Colonic mucosa (tissue), 4 donors: Measurements from ENCODE around the gene FKBP2. TPM values are rescaled to one million over a fixed set of nuclear protein-coding genes. Genes with fewer than 3 reads are reported as not detected.
A peak's percentile ranks its signal among the peaks of the same experiment; 100 is the strongest.

Source experiments
- DNase-seq: peaks from one replicate; pipeline ENCODE4 v3.0.0-alpha.2; 2020
- H3K27ac ChIP-seq: fragments of 200-600 bp; one replicate; pipeline ENCODE4 v1.8.0; 2021
- H3K27me3 ChIP-seq: fragments of 200-600 bp; one replicate; pipeline ENCODE4 v1.8.0; 2021
- H3K36me3 ChIP-seq: fragments of 200-600 bp; one replicate; pipeline ENCODE4 v1.8.0; 2021
- H3K4me1 ChIP-seq: fragments of 200-600 bp; one replicate; pipeline ENCODE4 v1.8.0; 2021; ENCODE audit warnings: mild to moderate bottlenecking
- H3K4me3 ChIP-seq: fragments of 200-600 bp; one replicate; pipeline ENCODE4 v1.8.0; 2021
- H3K9ac ChIP-seq, 2 donors: one replicate each; pipeline ENCODE4 v1.7.0; 2013; ENCODE audit warnings: control low read depth in 2 of 2, low read depth in 2 of 2, low read length in 2 of 2
- H3K9me3 ChIP-seq: fragments of 200-600 bp; one replicate; pipeline ENCODE4 v1.8.0; 2021
- intact Hi-C: fragments of 100-400 bp; cut with DNase I; formaldehyde crosslinking; loops from one replicate; pipeline ENCODE4 v1.14.1; 2022
- total RNA-seq, 2 donors: library from RNA; stranded (reverse); fragmentation: NEBNext Ultra II Directional in 1 of 2; extraction: Animal tissue kit (Norgen Biotek cat#: 25700) in 1 of 2; gene quantifications; one replicate each; pipeline ENCODE4 v1.2.1, GENCODE V29; 2021
- TF ChIP-seq, protein P1 (sequence below): fragments of 200-600 bp; IDR thresholded peaks from one replicate; pipeline ENCODE4 v1.8.0; 2022; ENCODE audit warnings: antibody characterized with exemption, mild to moderate bottlenecking
- donor health status: healthy.
- donor health status: DM: no; HTN: no; CAD: no.
- donor health status: DM: no; HTN: no; CAD: no.

The FKBP2 gene
- total RNA-seq, 2 donors from 2014 or later, result 71.7 to 104 TPM

DNA sequence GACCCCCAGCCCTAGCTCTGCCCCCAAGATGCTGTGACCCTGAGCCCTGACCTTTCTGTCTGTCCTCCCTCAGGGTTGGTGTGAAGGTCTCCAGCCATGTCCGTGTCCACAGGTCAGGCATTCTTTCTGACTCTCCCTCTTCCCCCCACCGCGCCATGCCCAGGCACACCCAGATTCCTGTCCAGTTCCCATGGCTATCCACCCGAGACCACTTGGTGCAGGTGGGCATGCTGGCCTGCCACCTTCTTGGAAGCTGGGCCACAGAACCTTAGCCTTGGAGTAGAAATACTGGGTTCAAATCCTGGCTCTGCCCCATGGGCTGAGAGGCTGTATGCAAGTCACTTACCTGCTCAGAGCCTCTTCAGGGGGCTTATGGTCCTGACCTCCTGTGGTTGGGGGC, 8.1 kb downstream of the FKBP2 start:
- Histone ChIP-seq H3K9ac (peak overlapping the region in 1 of 2 donors; percentile 12), H3K27ac (no peak overlapping the region), H3K4me3 (no peak overlapping the region), H3K4me1 (peaks cover 9% of the 10 kb centered on the region), H3K27me3 (no peaks in the 10 kb centered on the region), H3K9me3 (no peaks in the 10 kb centered on the region), H3K36me3 (no peaks in the 10 kb centered on the region)
- intact Hi-C loops, result no loop called here
- TF ChIP-seq, protein P1, sequence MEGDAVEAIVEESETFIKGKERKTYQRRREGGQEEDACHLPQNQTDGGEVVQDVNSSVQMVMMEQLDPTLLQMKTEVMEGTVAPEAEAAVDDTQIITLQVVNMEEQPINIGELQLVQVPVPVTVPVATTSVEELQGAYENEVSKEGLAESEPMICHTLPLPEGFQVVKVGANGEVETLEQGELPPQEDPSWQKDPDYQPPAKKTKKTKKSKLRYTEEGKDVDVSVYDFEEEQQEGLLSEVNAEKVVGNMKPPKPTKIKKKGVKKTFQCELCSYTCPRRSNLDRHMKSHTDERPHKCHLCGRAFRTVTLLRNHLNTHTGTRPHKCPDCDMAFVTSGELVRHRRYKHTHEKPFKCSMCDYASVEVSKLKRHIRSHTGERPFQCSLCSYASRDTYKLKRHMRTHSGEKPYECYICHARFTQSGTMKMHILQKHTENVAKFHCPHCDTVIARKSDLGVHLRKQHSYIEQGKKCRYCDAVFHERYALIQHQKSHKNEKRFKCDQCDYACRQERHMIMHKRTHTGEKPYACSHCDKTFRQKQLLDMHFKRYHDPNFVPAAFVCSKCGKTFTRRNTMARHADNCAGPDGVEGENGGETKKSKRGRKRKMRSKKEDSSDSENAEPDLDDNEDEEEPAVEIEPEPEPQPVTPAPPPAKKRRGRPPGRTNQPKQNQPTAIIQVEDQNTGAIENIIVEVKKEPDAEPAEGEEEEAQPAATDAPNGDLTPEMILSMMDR, result no peak
- DNase-seq, result no peak

DNA sequence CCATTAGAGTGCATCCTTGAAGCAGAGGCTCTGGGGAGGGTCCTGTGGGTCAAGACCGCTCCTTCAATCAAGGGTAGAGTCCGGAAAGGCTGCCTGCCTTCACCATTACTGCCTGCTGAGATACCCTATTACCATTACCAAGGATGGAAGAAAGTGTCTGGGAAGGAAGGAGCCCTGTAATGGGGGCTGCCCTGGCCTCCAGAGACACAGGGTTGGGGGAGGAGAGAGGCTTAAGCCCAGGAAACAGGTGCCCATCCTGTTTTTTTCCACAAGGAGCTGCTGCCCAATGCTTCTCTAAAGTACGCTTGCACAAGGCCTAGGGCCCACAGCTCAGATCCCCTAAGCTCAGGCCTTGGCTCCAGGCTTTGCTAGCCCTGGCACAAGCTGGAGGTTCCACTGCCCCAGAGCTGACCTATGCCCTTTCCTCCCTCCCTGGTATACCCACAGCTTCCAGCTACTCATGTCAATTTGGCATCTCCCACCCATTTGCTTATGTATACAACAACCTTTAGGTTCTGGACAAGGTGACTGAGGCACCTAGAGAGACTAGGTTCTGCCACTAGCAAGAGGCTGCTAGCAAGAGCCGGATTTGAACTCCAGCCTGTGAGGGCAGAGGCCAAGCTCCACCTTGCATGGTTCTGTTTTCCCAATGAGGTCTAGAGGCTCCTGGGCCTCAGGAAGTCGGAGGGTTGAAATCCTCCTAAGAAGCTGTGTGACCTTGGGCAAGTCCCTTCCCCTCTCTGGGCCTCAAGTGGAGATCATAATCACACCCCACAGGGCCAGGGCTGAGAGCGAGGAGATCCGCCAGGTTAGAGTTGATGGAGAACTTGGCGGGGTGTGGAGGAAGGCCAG, 8.9 kb downstream of the FKBP2 start:
- TF ChIP-seq, protein P1, result no peak
- DNase-seq, result no peak
- H3K27me3 ChIP-seq, result no peaks in the 10 kb centered on the region
- peaks cover 9% of the 10 kb centered on the region for H3K4me1 ChIP-seq
- intact Hi-C loops, result no loop called here
- no peak overlapping the region for H3K4me3 ChIP-seq
- H3K27ac ChIP-seq, result no peak overlapping the region
- H3K9ac ChIP-seq, result no peak overlapping the region
- H3K9me3 ChIP-seq, result no peaks in the 10 kb centered on the region
- peaks cover 5% of the 10 kb centered on the region for H3K36me3 ChIP-seq

DNA sequence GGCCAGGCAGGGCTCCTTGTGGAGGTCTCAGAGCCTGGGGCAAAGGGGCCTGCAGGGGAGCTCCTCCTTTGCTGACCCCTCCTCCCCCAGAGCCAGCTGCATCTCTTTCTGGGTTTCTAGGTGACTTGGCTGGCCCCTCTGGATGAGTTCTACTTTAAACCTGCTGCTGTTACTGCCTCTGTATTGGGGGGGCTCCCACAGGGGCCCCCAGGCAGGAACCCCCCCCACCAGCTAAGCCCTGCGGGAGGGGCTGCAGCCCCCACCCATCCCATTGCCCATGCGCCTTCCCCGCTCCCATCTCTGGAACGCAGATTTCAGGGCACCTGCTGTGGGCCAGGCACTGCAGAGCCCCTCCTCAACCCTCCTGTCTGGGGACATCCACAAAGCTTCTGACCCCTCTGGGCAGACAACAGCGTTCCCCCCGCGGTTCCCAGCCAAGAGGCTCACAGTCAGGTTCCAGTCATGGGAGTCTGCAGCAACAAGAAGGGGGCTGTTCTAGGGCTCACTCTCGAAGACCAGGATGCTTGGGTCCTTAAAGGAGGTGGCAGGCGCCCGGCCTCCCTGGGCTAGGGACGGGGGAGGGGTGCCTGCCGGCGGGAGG, 9.6 kb downstream of the FKBP2 start:
- H3K9me3 ChIP-seq, result no peaks in the 10 kb centered on the region
- H3K27ac ChIP-seq, result no peak overlapping the region
- TF ChIP-seq, protein P1, result no peak
- intact Hi-C loops, result no loop called here
- no peaks in the 10 kb centered on the region for H3K27me3 ChIP-seq
- H3K4me3 ChIP-seq, result peak overlapping the region; percentile 97
- no peak for DNase-seq
- peak overlapping the region; percentile 69 to 71 for H3K9ac ChIP-seq
- peaks cover 9% of the 10 kb centered on the region for H3K4me1 ChIP-seq
- H3K36me3 ChIP-seq, result peaks cover 5% of the 10 kb centered on the region

DNA sequence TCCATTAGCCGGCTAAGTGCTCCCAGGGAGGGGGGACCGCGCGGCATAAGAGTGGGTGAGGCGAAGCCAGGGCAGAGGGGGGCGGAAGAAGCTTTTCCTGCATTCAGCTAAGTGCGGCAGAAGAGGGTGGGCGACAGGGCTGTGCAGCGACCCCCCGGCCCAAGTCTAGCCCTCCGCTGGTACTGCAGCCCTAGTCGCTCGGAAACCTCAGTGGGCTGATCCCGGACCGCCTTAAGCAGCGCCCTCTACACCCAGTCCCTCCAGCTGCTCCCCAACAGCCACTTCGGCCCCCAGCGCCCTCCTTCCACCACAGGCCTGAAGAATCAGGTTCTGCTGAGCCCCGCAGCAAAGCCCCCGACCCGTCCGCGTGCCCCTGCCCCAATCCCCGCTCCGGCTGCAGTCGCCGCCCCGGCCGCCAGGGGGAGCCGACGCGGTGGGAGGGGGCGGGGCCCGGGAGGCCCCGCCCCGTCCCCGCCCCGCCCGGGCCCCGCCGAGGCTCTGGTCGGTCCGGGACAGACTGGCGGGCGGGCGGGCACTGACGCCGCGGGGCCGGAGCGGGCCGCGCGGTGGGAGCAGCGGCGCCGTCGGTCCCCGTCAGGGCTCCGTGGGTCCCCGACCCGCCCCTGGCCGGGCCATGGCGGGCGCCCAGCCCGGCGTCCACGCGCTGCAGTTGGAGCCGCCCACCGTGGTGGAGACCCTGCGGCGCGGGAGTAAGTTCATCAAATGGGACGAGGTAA, 10.3 kb downstream of the FKBP2 start, which contains the start of gene PLCB3:
Gene PLCB3, plus strand, starts transcription at position 515 of the 737 bp plus-strand sequence. Its CDS starts 120 bp downstream, at position 635.
- TF ChIP-seq, protein P1, result peak; percentile 59
- Histone ChIP-seq H3K36me3 (peaks cover 5% of the 10 kb centered on the region), H3K27me3 (no peaks in the 10 kb centered on the region), H3K9ac (peak within 1 kb of the TSS; percentile 89 to 91), H3K9me3 (no peaks in the 10 kb centered on the region), H3K4me1 (peaks cover 9% of the 10 kb centered on the region), H3K4me3 (peak within 1 kb of the TSS; percentile 97), H3K27ac (peak within 1 kb of the TSS; percentile 80)
- intact Hi-C loops, result no loop called here
- DNase-seq, result no peak

DNA sequence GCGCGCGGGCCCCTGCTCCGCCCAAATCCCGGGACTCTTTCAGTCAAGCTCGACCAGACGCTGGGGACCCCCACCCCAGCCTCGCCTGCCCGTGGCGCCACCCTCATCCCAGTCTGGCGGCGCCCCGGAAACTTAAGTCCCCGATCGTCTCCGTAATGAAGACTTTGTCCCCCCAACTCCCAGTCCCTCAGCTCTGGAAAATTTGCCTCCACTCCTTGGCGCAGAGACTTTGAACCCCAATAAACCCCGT, 10.8 kb downstream of the FKBP2 start:
- TF ChIP-seq, protein P1, result no peak
- Histone ChIP-seq H3K4me3 (peak overlapping the region; percentile 97), H3K9me3 (no peaks in the 10 kb centered on the region), H3K27me3 (no peaks in the 10 kb centered on the region), H3K9ac (peak overlapping the region; percentile 89 to 91), H3K27ac (peak overlapping the region; percentile 80), H3K4me1 (peaks cover 9% of the 10 kb centered on the region), H3K36me3 (peaks cover 5% of the 10 kb centered on the region)
- DNase-seq, result no peak
- intact Hi-C loops, result no loop called here
